ENCODE data around the gene SCFD2. TPM values are rescaled to one million over a fixed set of nuclear protein-coding genes. Genes with fewer than 3 reads are reported as not detected.
A peak's percentile ranks its signal among the peaks of the same experiment; 100 is the strongest.
"Not testable (repeated sequence)": the region's sequence is repeated elsewhere in the genome, so short reads cannot be mapped to it uniquely, and the experiment has no call there.

The SCFD2 gene
- total RNA-seq, 1 donor from 2014 or later = 10.7 TPM

DNA sequence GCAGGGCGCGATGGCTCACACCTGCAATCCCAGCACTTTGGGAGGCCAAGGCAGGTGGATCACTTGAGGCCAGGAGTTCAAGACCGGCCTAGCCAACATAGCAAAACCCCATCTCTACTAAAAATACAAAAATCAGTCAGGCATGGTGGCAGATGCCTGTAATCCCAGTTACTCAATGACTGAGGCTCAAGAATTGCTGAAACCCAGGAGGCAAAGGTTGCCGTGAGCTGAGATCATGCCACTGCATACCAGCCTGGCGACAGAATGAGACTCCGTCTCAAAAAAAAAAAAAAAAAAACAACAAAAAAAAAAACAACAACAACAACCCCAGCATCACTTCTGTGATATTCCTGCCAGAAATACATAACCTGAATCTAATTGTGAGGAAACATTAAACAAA is 30.9 kb downstream of the SCFD2 start:
- not testable (repeated sequence) for H3K36me3 Mint-ChIP-seq (ENCODE audit: low read depth); H3K4me3 Mint-ChIP-seq (ENCODE audit: unreplicated experiment)

DNA sequence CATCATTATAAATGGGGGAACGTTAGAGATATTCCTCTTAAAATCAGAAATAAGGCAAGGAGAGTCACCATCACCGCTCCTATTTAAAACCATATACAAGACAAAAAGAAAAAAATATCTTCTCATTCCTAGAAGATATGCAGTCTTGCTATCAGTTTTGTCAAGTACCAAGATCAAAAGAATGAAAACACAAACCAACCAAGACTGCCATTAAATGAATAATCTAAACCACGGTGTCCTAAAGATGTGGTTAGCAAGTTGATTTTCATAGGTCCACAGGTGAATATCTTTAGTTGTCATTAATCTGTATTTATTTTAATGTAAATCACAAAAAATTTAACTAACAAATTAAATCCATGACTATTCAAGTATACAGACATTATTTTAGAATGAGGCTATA is 39.3 kb downstream of the SCFD2 start:
- Mint-ChIP-seq H3K9me3 (ENCODE audit: low read depth) (peaks cover 3% of the 10 kb centered on the region), H3K4me1 (ENCODE audit: low read depth) (peaks cover 12% of the 10 kb centered on the region), H3K27ac (ENCODE audit: unreplicated experiment) (no peak overlapping the region), H3K36me3 (ENCODE audit: low read depth) (no peaks in the 10 kb centered on the region), H3K4me3 (ENCODE audit: unreplicated experiment) (no peak overlapping the region), H3K27me3 (ENCODE audit: low read depth) (no peaks in the 10 kb centered on the region)
- TF ChIP-seq, protein P1, sequence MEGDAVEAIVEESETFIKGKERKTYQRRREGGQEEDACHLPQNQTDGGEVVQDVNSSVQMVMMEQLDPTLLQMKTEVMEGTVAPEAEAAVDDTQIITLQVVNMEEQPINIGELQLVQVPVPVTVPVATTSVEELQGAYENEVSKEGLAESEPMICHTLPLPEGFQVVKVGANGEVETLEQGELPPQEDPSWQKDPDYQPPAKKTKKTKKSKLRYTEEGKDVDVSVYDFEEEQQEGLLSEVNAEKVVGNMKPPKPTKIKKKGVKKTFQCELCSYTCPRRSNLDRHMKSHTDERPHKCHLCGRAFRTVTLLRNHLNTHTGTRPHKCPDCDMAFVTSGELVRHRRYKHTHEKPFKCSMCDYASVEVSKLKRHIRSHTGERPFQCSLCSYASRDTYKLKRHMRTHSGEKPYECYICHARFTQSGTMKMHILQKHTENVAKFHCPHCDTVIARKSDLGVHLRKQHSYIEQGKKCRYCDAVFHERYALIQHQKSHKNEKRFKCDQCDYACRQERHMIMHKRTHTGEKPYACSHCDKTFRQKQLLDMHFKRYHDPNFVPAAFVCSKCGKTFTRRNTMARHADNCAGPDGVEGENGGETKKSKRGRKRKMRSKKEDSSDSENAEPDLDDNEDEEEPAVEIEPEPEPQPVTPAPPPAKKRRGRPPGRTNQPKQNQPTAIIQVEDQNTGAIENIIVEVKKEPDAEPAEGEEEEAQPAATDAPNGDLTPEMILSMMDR (IDR thresholded peaks at IDR 0.05) = no peak
- no peak for DNase-seq (ENCODE audit: low spot score)

More for the DNA sequence above, 30.9 kb downstream of the SCFD2 start:
- not testable (repeated sequence) for H3K27ac Mint-ChIP-seq (ENCODE audit: unreplicated experiment); H3K9me3 Mint-ChIP-seq (ENCODE audit: low read depth); H3K27me3 Mint-ChIP-seq (ENCODE audit: low read depth); DNase-seq (ENCODE audit: low spot score); H3K4me1 Mint-ChIP-seq (ENCODE audit: low read depth)

DNA sequence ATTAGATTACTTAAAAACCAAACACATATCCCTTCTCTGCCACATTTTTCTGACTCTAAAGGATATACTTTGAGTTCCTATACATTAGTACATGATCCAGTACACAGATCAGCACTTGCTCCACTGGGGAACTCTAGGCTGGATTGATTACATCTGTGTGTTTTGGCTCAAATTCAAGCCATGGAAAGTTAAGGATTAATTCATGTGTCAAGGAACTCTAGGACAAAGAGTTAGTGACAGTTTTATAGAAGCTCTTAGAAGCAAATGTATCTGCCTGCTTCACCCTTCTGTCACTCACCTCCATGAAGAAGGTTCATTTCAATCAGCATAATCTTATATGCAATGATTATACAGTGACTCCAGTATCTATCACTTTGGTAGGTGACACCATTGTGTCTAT is 43.2 kb downstream of the SCFD2 start:
- DNase-seq (ENCODE audit: low spot score) = no peak
- Mint-ChIP-seq H3K36me3 (ENCODE audit: low read depth) (no peaks in the 10 kb centered on the region), H3K4me3 (ENCODE audit: unreplicated experiment) (no peak overlapping the region), H3K27ac (ENCODE audit: unreplicated experiment) (no peak overlapping the region), H3K4me1 (ENCODE audit: low read depth) (peaks cover 18% of the 10 kb centered on the region), H3K27me3 (ENCODE audit: low read depth) (no peaks in the 10 kb centered on the region), H3K9me3 (ENCODE audit: low read depth) (no peaks in the 10 kb centered on the region)
- TF ChIP-seq, protein P1 (IDR thresholded peaks at IDR 0.05) = no peak

DNA sequence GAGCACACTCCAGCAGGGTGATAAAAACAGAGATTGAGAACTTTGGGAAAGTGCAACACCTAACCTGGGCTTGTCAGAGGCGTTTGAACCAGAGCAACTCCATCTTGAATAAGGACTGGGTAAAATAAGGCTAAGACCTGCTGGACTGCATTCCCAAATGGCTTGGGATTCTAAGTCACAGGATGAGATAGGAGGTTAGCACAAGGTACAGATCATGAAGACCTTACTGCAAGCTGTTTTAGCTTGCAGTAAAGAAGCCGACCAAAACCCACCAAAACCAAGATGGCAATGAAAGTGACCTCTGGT is 43.9 kb downstream of the SCFD2 start:
- peak overlapping the region; percentile 96 for H3K27ac Mint-ChIP-seq (ENCODE audit: unreplicated experiment)
- no peaks in the 10 kb centered on the region for H3K9me3 Mint-ChIP-seq (ENCODE audit: low read depth)
- H3K4me3 Mint-ChIP-seq (ENCODE audit: unreplicated experiment) = no peak overlapping the region
- DNase-seq (ENCODE audit: low spot score) = no peak
- H3K36me3 Mint-ChIP-seq (ENCODE audit: low read depth) = no peaks in the 10 kb centered on the region
- H3K4me1 Mint-ChIP-seq (ENCODE audit: low read depth) = peaks cover 18% of the 10 kb centered on the region
- TF ChIP-seq, protein P1 (IDR thresholded peaks at IDR 0.05) = no peak
- H3K27me3 Mint-ChIP-seq (ENCODE audit: low read depth) = no peaks in the 10 kb centered on the region

DNA sequence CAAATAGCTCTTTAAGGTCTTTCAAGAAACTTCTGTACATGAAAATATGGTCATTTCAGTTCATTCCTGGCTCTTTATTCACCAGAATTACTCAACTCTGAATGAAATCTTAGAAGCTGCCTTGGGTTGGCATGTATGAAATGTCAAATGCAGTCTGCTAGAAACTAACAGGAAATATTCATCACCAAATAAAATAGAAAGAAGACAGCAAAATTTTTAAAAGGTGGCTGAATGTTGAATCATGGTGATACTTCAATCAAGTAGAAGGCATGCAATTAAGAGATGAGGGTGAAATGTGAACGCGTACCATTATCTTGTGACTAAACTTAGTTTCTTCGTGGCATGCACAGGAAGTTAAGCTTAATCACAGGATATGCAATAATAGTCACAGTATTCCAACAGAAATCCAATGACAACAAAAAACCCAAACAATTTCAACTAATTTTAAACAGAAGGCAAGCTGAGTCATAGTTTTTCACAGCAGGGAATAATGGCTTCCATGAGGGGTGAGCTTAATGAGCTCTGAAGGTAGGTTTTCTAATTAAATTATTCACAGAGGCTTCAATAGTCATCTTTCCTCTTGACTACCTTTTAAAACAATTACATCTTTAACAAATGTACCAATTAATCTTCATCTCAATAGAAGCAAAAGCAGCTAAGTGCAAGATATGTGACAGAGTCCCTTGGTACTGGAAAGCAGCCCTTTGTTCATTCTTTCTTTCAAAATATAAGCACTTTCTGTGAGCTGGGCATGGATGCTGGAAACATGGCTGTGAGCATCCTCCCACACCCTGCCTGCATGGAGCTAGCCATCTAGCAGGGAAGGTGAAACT is 44.5 kb downstream of the SCFD2 start:
- TF ChIP-seq, protein P1 (IDR thresholded peaks at IDR 0.05) = no peak
- H3K27me3 Mint-ChIP-seq (ENCODE audit: low read depth) = no peaks in the 10 kb centered on the region
- H3K9me3 Mint-ChIP-seq (ENCODE audit: low read depth) = no peaks in the 10 kb centered on the region
- no peaks in the 10 kb centered on the region for H3K36me3 Mint-ChIP-seq (ENCODE audit: low read depth)
- H3K4me1 Mint-ChIP-seq (ENCODE audit: low read depth) = peaks cover 18% of the 10 kb centered on the region
- peak overlapping the region; percentile 53 for H3K4me3 Mint-ChIP-seq (ENCODE audit: unreplicated experiment)
- peak overlapping the region; percentile 96 for H3K27ac Mint-ChIP-seq (ENCODE audit: unreplicated experiment)
- no peak for DNase-seq (ENCODE audit: low spot score)

DNA sequence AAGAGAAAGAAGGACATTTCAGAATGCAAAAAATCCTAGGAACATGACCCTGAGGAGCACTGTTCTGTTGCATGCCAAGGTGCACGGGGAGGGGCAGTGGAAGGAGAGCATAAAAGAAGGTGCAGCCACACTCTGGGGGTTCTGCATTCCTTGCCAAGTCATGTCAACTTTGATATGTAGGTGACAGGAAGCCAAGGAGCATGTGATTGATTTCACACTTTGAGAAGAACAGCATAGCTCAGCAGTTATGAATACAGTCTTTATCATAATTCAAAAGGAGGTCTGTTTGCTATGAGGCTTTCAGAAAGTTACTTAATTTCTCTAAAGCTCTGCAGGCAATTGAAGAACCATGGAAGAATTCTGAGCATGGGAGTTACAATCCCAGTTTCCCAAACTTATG is 50.6 kb downstream of the SCFD2 start:
- Mint-ChIP-seq H3K9me3 (ENCODE audit: low read depth) (no peaks in the 10 kb centered on the region), H3K27ac (ENCODE audit: unreplicated experiment) (no peak overlapping the region), H3K27me3 (ENCODE audit: low read depth) (no peaks in the 10 kb centered on the region), H3K4me1 (ENCODE audit: low read depth) (peaks cover 15% of the 10 kb centered on the region), H3K36me3 (ENCODE audit: low read depth) (no peaks in the 10 kb centered on the region), H3K4me3 (ENCODE audit: unreplicated experiment) (no peak overlapping the region)
- DNase-seq (ENCODE audit: low spot score) = no peak
- TF ChIP-seq, protein P1 (IDR thresholded peaks at IDR 0.05) = no peak
